ENCODE results near the gene GJB1. TPM values are rescaled to one million over a fixed set of nuclear protein-coding genes. Genes with fewer than 3 reads are reported as not detected.

Gene GJB1
- total and polyA plus RNA-seq, 8 donors = 40.1 to 70.6 (median 56.2) TPM

DNA sequence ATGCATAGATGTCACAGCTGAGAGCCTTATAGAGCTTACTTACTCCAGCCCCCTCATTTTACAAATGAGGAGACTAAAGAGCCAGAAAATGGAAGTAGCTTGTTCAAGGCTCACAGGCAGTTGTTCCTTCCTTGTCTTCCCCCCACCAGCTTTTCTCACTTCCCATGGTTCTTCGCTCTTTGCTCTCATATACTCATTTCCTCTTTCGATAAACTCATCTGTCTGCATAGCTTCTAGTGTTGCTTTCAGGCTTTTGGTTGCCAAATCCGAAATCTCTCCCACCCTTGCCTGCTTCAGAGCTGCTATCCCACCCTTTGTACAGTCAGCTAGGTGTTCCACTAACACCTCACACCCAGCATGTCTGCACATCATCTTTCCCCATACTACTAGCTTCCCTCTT is 25.0 kb upstream of the GJB1 start:
- peak in 1 of 4 donors; percentile 32 for ATAC-seq
- Histone ChIP-seq H3K27me3 (no peaks in the 10 kb centered on the region), H3K4me3 (no peak overlapping the region), H3K36me3 (no peaks in the 10 kb centered on the region), H3K4me1 (no peaks in the 10 kb centered on the region), H3K9me3 (no peaks in the 10 kb centered on the region), H3K27ac (no peak overlapping the region)
- TF ChIP-seq, protein P1, sequence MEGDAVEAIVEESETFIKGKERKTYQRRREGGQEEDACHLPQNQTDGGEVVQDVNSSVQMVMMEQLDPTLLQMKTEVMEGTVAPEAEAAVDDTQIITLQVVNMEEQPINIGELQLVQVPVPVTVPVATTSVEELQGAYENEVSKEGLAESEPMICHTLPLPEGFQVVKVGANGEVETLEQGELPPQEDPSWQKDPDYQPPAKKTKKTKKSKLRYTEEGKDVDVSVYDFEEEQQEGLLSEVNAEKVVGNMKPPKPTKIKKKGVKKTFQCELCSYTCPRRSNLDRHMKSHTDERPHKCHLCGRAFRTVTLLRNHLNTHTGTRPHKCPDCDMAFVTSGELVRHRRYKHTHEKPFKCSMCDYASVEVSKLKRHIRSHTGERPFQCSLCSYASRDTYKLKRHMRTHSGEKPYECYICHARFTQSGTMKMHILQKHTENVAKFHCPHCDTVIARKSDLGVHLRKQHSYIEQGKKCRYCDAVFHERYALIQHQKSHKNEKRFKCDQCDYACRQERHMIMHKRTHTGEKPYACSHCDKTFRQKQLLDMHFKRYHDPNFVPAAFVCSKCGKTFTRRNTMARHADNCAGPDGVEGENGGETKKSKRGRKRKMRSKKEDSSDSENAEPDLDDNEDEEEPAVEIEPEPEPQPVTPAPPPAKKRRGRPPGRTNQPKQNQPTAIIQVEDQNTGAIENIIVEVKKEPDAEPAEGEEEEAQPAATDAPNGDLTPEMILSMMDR (IDR thresholded peaks at IDR 0.05) = no peak
- WGBS, 2 donors = 73 to 77% methylated on average over 3 of the region's 3 CpGs
- DNase-seq = no peak
- FAIRE-seq = no peak
- intact Hi-C loops (cut with DNase I) = no loop called here

DNA sequence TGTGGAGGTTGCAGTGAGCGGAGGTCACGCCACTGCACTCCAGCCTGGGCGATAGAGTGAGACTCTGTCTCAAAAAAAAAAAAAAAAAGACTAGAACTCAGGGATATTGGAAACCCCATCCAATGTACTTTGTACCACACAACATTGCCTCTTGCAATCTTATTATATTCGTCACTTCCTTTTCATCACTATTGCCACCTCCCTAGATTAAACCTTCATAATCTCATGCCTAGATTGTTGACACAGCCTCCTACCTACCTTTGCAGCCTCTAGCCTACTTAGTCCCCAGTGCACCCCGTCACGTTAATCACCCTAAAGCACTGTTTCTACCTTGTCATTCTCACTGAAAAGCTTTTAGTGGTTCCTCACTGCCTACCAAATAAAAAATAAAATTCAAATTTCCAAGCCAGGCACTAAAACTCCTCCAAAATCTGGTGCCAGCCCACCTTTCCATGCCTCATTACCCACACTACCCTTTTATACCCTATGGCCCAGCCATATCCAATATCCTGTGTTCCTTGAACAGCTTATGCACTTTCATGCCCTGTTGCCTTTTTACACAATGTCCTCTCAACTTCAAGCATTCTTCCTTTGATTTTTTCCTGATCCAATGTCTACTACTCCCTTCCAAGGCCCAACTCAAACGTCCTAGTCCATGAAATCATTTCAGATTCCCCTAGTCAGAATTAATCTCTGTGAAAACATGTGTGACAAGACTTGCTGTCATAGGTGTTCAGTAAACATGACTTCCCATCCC is 23.6 kb upstream of the GJB1 start:
- ATAC-seq (no peak), DNase-seq (no peak), FAIRE-seq (no peak)
- intact Hi-C loops (cut with DNase I) = no loop called here
- TF ChIP-seq, protein P1 (IDR thresholded peaks at IDR 0.05) = no peak
- Histone ChIP-seq H3K36me3 (no peaks in the 10 kb centered on the region), H3K27ac (no peak overlapping the region), H3K4me1 (no peaks in the 10 kb centered on the region), H3K27me3 (no peaks in the 10 kb centered on the region), H3K4me3 (no peak overlapping the region), H3K9me3 (no peaks in the 10 kb centered on the region)
- WGBS, 2 donors = 74 to 78% methylated on average over 6 to 7 of the region's 7 CpGs

DNA sequence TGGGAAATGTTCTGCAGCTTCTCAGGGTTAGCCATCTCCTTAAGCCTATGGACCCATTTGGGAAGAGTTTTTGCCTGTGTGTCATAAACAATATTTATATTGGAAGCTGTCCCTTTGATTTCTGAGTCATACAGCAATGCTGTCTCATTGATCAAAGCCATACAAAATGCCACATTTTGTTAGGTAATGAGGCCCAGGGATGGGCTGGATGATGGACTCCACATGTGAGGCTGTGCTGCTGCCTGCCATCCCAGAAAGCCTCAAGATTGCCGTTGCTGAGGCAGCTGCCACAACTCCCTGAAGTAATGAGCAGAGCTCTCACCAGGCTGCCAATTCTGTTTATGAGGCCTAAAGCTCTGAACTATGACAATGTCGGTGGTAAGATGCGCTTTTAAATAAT is 12.2 kb upstream of the GJB1 start:
- no peaks in the 10 kb centered on the region for H3K27me3 ChIP-seq
- H3K9me3 ChIP-seq = no peaks in the 10 kb centered on the region
- no peak overlapping the region for H3K27ac ChIP-seq
- no peak overlapping the region for H3K4me3 ChIP-seq
- no peaks in the 10 kb centered on the region for H3K36me3 ChIP-seq
- TF ChIP-seq, protein P1 (IDR thresholded peaks at IDR 0.05) = no peak
- 70 to 78% methylated on average over 3 of the region's 3 CpGs for whole genome bisulfite sequencing, 2 donors
- DNase-seq = no peak
- ATAC-seq = no peak
- peaks cover 0 to 11% (median 0%) of the 10 kb centered on the region in 3 donors for H3K4me1 ChIP-seq
- FAIRE-seq = no peak
- intact Hi-C loops (cut with DNase I) = no loop called here

GRCh38 chrX:71212536-71212935 is 10.5 kb upstream of the GJB1 start:
- DNase-seq (no peak), FAIRE-seq (no peak)
- no peaks in the 10 kb centered on the region for H3K9me3 ChIP-seq

More at GRCh38 chrX:71212536-71212935, 10.5 kb upstream of the GJB1 start:
- intact Hi-C loops (cut with DNase I) = no loop called here
- Histone ChIP-seq H3K36me3 (no peaks in the 10 kb centered on the region), H3K4me3 (no peak overlapping the region), H3K27ac (peak overlapping the region in 1 of 4 donors; percentile 27), H3K27me3 (no peaks in the 10 kb centered on the region), H3K4me1 (peaks cover 0 to 11% (median 0%) of the 10 kb centered on the region in 3 donors)
- WGBS, 2 donors = 7 to 27% methylated on average over 5 of the region's 5 CpGs
- no peak for ATAC-seq
- TF ChIP-seq, protein P1 (IDR thresholded peaks at IDR 0.05) = no peak

Measured in pancreas (tissue), 10 donors.